Natural killer cell treated with Interleukin-12 subunit alpha and Interleukin-12 subunit beta and Interleukin-15 and Interleukin-18, amount 100 ng/mL, for 72 hours (primary cell): ENCODE results near the gene MRAS. TPM values are rescaled to one million over a fixed set of nuclear protein-coding genes. Genes with fewer than 3 reads are reported as not detected.
A peak's percentile ranks its signal among the peaks of the same experiment; 100 is the strongest.
"Not testable (repeated sequence)": the region's sequence is repeated elsewhere in the genome, so short reads cannot be mapped to it uniquely, and the experiment has no call there.

Experiments
- ATAC-seq, 2 donors: fragments of 150-1000 bp; cut with Tn5 transposase in 1 of 2; sonication (Bioruptor Pico), chemical (Tn5 transposase) in 1 of 2; 2 replicates each; pipeline ENCODE4 v1.10.0; 2021
- DNase-seq: peaks from one replicate; pipeline ENCODE4 v3.0.0; 2022; ENCODE audit warnings: low spot score
- H3K27ac Mint-ChIP-seq, 2 donors: 1 replicate in 1 of 2; 2 replicates in 1 of 2; pipeline ENCODE4 v1.8.0; 2022; ENCODE audit warnings: mixed read lengths in 2 of 2, mild to moderate bottlenecking in 1 of 2, moderate library complexity in 1 of 2
- H3K27me3 Mint-ChIP-seq, 2 donors: 1 replicate in 1 of 2; 2 replicates in 1 of 2; pipeline ENCODE4 v1.8.0; 2022; ENCODE audit warnings: mixed read lengths in 2 of 2
- H3K36me3 Mint-ChIP-seq: one replicate; pipeline ENCODE4 v1.8.0; 2022; ENCODE audit warnings: mixed read lengths
- H3K4me1 Mint-ChIP-seq, 2 donors: 1 replicate in 1 of 2; 2 replicates in 1 of 2; pipeline ENCODE4 v1.8.0; 2022; ENCODE audit warnings: low read depth in 2 of 2, mixed read lengths in 2 of 2, mild to moderate bottlenecking in 1 of 2
- H3K4me3 Mint-ChIP-seq: one replicate; pipeline ENCODE4 v1.8.0; 2022; ENCODE audit warnings: mixed read lengths
- H3K9me3 Mint-ChIP-seq: 2 replicates; pipeline ENCODE4 v1.8.0; 2022; ENCODE audit warnings: mixed read lengths
- total RNA-seq, 2 donors: library from RNA; stranded (reverse); gene quantifications; one replicate each; pipeline ENCODE4 v1.2.3, GENCODE V29; 2022

The MRAS gene
- total RNA-seq, 2 donors from 2014 or later, result 2.8 to 12.3 TPM

- peaks cover 0 to 7% of the 10 kb centered on the region in 2 donors for H3K27me3 Mint-ChIP-seq
- no peak overlapping the region for H3K4me3 Mint-ChIP-seq
- no peak overlapping the region for H3K27ac Mint-ChIP-seq
- H3K36me3 Mint-ChIP-seq, result no peaks in the 10 kb centered on the region
- ATAC-seq (peak in 1 of 2 donors; percentile 10), DNase-seq (no peak)
- H3K9me3 Mint-ChIP-seq, result no peaks in the 10 kb centered on the region
- no peaks in the 10 kb centered on the region for H3K4me1 Mint-ChIP-seq
Observed at GRCh38 chr3:138445654-138446053, 97.3 kb downstream of the MRAS start.

- H3K4me3 Mint-ChIP-seq, result no peak overlapping the region
- H3K9me3 Mint-ChIP-seq, result no peaks in the 10 kb centered on the region
- ATAC-seq (no peak), DNase-seq (no peak)
- no peaks in the 10 kb centered on the region for H3K4me1 Mint-ChIP-seq
- no peak overlapping the region for H3K27ac Mint-ChIP-seq
- no peaks in the 10 kb centered on the region for H3K36me3 Mint-ChIP-seq
- H3K27me3 Mint-ChIP-seq, result no peaks in the 10 kb centered on the region
Observed at GRCh38 chr3:138448631-138449030, 100.3 kb downstream of the MRAS start.

- Mint-ChIP-seq H3K36me3 (no peaks in the 10 kb centered on the region), H3K9me3 (no peaks in the 10 kb centered on the region), H3K27me3 (no peaks in the 10 kb centered on the region), H3K4me1 (no peaks in the 10 kb centered on the region), H3K4me3 (no peak overlapping the region), H3K27ac (no peak overlapping the region)
- no peak for ATAC-seq
- no peak for DNase-seq
Observed at GRCh38 chr3:138449490-138449889, 101.1 kb downstream of the MRAS start.

- Mint-ChIP-seq H3K4me3 (no peak overlapping the region), H3K4me1 (no peaks in the 10 kb centered on the region), H3K36me3 (no peaks in the 10 kb centered on the region), H3K27ac (no peak overlapping the region), H3K9me3 (no peaks in the 10 kb centered on the region), H3K27me3 (no peaks in the 10 kb centered on the region)
- DNase-seq, result no peak
- no peak for ATAC-seq
Observed at GRCh38 chr3:138450181-138450580, 101.8 kb downstream of the MRAS start.

GRCh38 chr3:138450704-138451424, 102.5 kb downstream of the MRAS start:
- no peaks in the 10 kb centered on the region for H3K27me3 Mint-ChIP-seq
- H3K9me3 Mint-ChIP-seq, result no peaks in the 10 kb centered on the region
- ATAC-seq (peak in 1 of 2 donors; percentile 33), DNase-seq (no peak)
- no peak overlapping the region for H3K4me3 Mint-ChIP-seq
- H3K36me3 Mint-ChIP-seq, result no peaks in the 10 kb centered on the region
- no peak overlapping the region for H3K27ac Mint-ChIP-seq
- no peaks in the 10 kb centered on the region for H3K4me1 Mint-ChIP-seq

GRCh38 chr3:138451595-138452162, 103.3 kb downstream of the MRAS start:
- Mint-ChIP-seq H3K4me3 (no peak overlapping the region), H3K27ac (no peak overlapping the region), H3K36me3 (no peaks in the 10 kb centered on the region), H3K4me1 (no peaks in the 10 kb centered on the region), H3K9me3 (no peaks in the 10 kb centered on the region), H3K27me3 (no peaks in the 10 kb centered on the region)
- ATAC-seq, result no peak
- no peak for DNase-seq

- no peaks in the 10 kb centered on the region for H3K9me3 Mint-ChIP-seq
- no peaks in the 10 kb centered on the region for H3K4me1 Mint-ChIP-seq
- ATAC-seq (no peak), DNase-seq (no peak)
- H3K27ac Mint-ChIP-seq, result no peak overlapping the region
- no peaks in the 10 kb centered on the region for H3K27me3 Mint-ChIP-seq
- no peak overlapping the region for H3K4me3 Mint-ChIP-seq
- no peaks in the 10 kb centered on the region for H3K36me3 Mint-ChIP-seq
Observed at GRCh38 chr3:138452436-138452835, 104.1 kb downstream of the MRAS start.

- ATAC-seq, H3K9me3 Mint-ChIP-seq, H3K4me1 Mint-ChIP-seq, H3K36me3 Mint-ChIP-seq, H3K27ac Mint-ChIP-seq, H3K4me3 Mint-ChIP-seq, DNase-seq, H3K27me3 Mint-ChIP-seq: not testable (repeated sequence)
Observed at GRCh38 chr3:138453940-138454339, 105.6 kb downstream of the MRAS start.

Other genes with a start within 250 kb of the MRAS start
- gene DZIP1L, start 233.0 kb upstream of the MRAS start, total RNA-seq, result not detected
- not detected for gene A4GNT, start 216.2 kb upstream of the MRAS start, total RNA-seq
- 10 to 100 TPM; 21.6 to 23.4 TPM for gene DBR1, start 173.7 kb upstream of the MRAS start, total RNA-seq
- gene ARMC8, start 161.3 kb upstream of the MRAS start, total RNA-seq, result 10 to 100 TPM; 50.2 to 56.6 TPM
- gene NME9, start 18.7 kb upstream of the MRAS start, total RNA-seq, result not detected
- not detected for gene ESYT3, start 86.0 kb downstream of the MRAS start, total RNA-seq
- gene CEP70, start 245.7 kb downstream of the MRAS start, total RNA-seq, result 10 to 100 TPM in 1 of 2 donors, 1 to 10 TPM in 1; 9.9 to 10.5 TPM